DOHH2 (cell line): ENCODE measurements around the gene PDHB.

Experiments used
- EZH2phosphoT487 ChIP-seq: fragments of 200-600 bp; sonication (generic); IDR thresholded peaks from 2 replicates; pipeline ENCODE4 v1.6.1; 2017; ENCODE audit warnings: borderline replicate concordance, mild to moderate bottlenecking, antibody characterized with exemption, low read length, moderate library complexity, mixed read lengths
- TF ChIP-seq, protein P1 (sequence below): fragments of 200-600 bp; sonication (generic); IDR thresholded peaks from one replicate; pipeline ENCODE4 v1.5.1; 2014; ENCODE audit warnings: antibody characterized with exemption, mild to moderate bottlenecking, low read depth, low read length; ENCODE audit not compliant: poor library complexity, severe bottlenecking

GRCh38 chr3:58387650-58388546, 45.7 kb downstream of the PDHB start:
- TF ChIP-seq, protein P1, sequence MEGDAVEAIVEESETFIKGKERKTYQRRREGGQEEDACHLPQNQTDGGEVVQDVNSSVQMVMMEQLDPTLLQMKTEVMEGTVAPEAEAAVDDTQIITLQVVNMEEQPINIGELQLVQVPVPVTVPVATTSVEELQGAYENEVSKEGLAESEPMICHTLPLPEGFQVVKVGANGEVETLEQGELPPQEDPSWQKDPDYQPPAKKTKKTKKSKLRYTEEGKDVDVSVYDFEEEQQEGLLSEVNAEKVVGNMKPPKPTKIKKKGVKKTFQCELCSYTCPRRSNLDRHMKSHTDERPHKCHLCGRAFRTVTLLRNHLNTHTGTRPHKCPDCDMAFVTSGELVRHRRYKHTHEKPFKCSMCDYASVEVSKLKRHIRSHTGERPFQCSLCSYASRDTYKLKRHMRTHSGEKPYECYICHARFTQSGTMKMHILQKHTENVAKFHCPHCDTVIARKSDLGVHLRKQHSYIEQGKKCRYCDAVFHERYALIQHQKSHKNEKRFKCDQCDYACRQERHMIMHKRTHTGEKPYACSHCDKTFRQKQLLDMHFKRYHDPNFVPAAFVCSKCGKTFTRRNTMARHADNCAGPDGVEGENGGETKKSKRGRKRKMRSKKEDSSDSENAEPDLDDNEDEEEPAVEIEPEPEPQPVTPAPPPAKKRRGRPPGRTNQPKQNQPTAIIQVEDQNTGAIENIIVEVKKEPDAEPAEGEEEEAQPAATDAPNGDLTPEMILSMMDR = no peak
- TF ChIP-seq EZH2phosphoT487 = no peak
